Measurements from ENCODE around the gene C2orf49.

GRCh38 chr2:105371810-105372209, 34.5 kb downstream of the C2orf49 start:
- TF ChIP-seq MAFK (IDR thresholded peaks at IDR 0.05; ENCODE audit: low read length) (no peak), GTF3C2 (IDR thresholded peaks at IDR 0.05; ENCODE audit: borderline replicate concordance, extremely low read depth, insufficient read length) (no peak), ILF3 (IDR thresholded peaks at IDR 0.05; ENCODE audit: borderline replicate concordance) (no peak), POLR2A (conservative IDR thresholded peaks at IDR 0.05) (no peak), MXI1 (IDR thresholded peaks at IDR 0.05; ENCODE audit: low read depth, low read length) (no peak), FOXP4 (CRISPR knock-in tag; IDR thresholded peaks at IDR 0.05; ENCODE audit: borderline replicate concordance) (no peak), GTF2F1 (IDR thresholded peaks at IDR 0.05; ENCODE audit: low read depth, low read length) (no peak), CBX3 (IDR thresholded peaks at IDR 0.05; ENCODE audit: borderline replicate concordance in 1 of 2, low read length in 2 of 2) (no peak)

Measured in K562 (cell line).